VCaP (cell line): ENCODE measurements around the gene SCN2A.

Source experiments
- H3K27ac ChIP-seq: fragments of 450-650 bp; 2 replicates; pipeline ENCODE4 v1.5.1; 2017
- CTCF ChIP-seq: fragments of 450-650 bp; conservative IDR thresholded peaks from 2 replicates; pipeline ENCODE4 v1.5.1; 2017; ENCODE audit warnings: mild to moderate bottlenecking, moderate library complexity

SCN2A gene

GRCh38 chr2:165417009-165417408, 177.8 kb downstream of the SCN2A start:
- H3K27ac ChIP-seq: peak overlapping the region; percentile 29; the same call in 1 of the 2 replicates
- TF ChIP-seq CTCF: no peak

GRCh38 chr2:165420231-165420630, 181.0 kb downstream of the SCN2A start:
- no peak for TF ChIP-seq CTCF
- no peak overlapping the region for H3K27ac ChIP-seq

GRCh38 chr2:165423081-165423480, 183.9 kb downstream of the SCN2A start:
- no peak overlapping the region for H3K27ac ChIP-seq
- TF ChIP-seq CTCF: no peak

- TF ChIP-seq CTCF: no peak
- H3K27ac ChIP-seq: no peak overlapping the region
Observed at GRCh38 chr2:165425556-165425955, 186.3 kb downstream of the SCN2A start.

- TF ChIP-seq CTCF: no peak
- no peak overlapping the region for H3K27ac ChIP-seq
Observed at GRCh38 chr2:165427686-165428085, 188.5 kb downstream of the SCN2A start.

GRCh38 chr2:165428926-165429325, 189.7 kb downstream of the SCN2A start:
- no peak overlapping the region for H3K27ac ChIP-seq
- no peak for TF ChIP-seq CTCF

- no peak overlapping the region for H3K27ac ChIP-seq
- no peak for TF ChIP-seq CTCF
Observed at GRCh38 chr2:165431014-165431413, 191.8 kb downstream of the SCN2A start.
